ENCODE data around the gene HOXB7.

The HOXB7 gene

GRCh38 chr17:48633266-48633677 lies 22.5 kb upstream of the HOXB7 start:
- H3K4me1 ChIP-seq (ENCODE audit: control insufficient read depth, insufficient read depth, low read length): no peaks in the 10 kb centered on the region
- H3K9ac ChIP-seq (ENCODE audit: low read depth, low read length): no peak overlapping the region

GRCh38 chr17:48632579-48633265 lies 21.9 kb upstream of the HOXB7 start:
- H3K4me1 ChIP-seq (ENCODE audit: control insufficient read depth, insufficient read depth, low read length): no peaks in the 10 kb centered on the region
- no peak overlapping the region for H3K4me2 ChIP-seq (ENCODE audit: low read length)
- peaks cover 97% of the 10 kb centered on the region for H3K27me3 ChIP-seq (ENCODE audit: control insufficient read depth, insufficient read depth, low read length)
- H3K9ac ChIP-seq (ENCODE audit: low read depth, low read length): no peak overlapping the region
- H3K4me3 ChIP-seq (ENCODE audit: low read length): no peak overlapping the region
- no peaks in the 10 kb centered on the region for H3K9me3 ChIP-seq (replicated peaks; ENCODE audit: low read length)
- H3K36me3 ChIP-seq (ENCODE audit: insufficient read depth, low read length): no peaks in the 10 kb centered on the region

More at GRCh38 chr17:48633266-48633677, 22.5 kb upstream of the HOXB7 start:
- Histone ChIP-seq H3K4me3 (ENCODE audit: low read length) (no peak overlapping the region), H3K4me2 (ENCODE audit: low read length) (no peak overlapping the region), H3K27me3 (ENCODE audit: control insufficient read depth, insufficient read depth, low read length) (peaks cover 97% of the 10 kb centered on the region), H3K9me3 (replicated peaks; ENCODE audit: low read length) (no peaks in the 10 kb centered on the region), H3K36me3 (ENCODE audit: insufficient read depth, low read length) (no peaks in the 10 kb centered on the region)

- no peaks in the 10 kb centered on the region for H3K9me3 ChIP-seq (replicated peaks; ENCODE audit: low read length)
- no peak overlapping the region for H3K4me2 ChIP-seq (ENCODE audit: low read length)
- no peaks in the 10 kb centered on the region for H3K36me3 ChIP-seq (ENCODE audit: insufficient read depth, low read length)
- H3K4me3 ChIP-seq (ENCODE audit: low read length): no peak overlapping the region
- H3K9ac ChIP-seq (ENCODE audit: low read depth, low read length): no peak overlapping the region
- peaks cover 97% of the 10 kb centered on the region for H3K27me3 ChIP-seq (ENCODE audit: control insufficient read depth, insufficient read depth, low read length)
- H3K4me1 ChIP-seq (ENCODE audit: control insufficient read depth, insufficient read depth, low read length): no peaks in the 10 kb centered on the region
These were observed 21.1 kb upstream of the HOXB7 start for GRCh38 chr17:48631693-48632578.

GRCh38 chr17:48630925-48631692 lies 20.3 kb upstream of the HOXB7 start:
- Histone ChIP-seq H3K9ac (ENCODE audit: low read depth, low read length) (no peak overlapping the region), H3K4me2 (ENCODE audit: low read length) (no peak overlapping the region), H3K4me1 (ENCODE audit: control insufficient read depth, insufficient read depth, low read length) (peaks cover 3% of the 10 kb centered on the region), H3K27me3 (ENCODE audit: control insufficient read depth, insufficient read depth, low read length) (peaks cover 96% of the 10 kb centered on the region), H3K36me3 (ENCODE audit: insufficient read depth, low read length) (no peaks in the 10 kb centered on the region), H3K4me3 (ENCODE audit: low read length) (no peak overlapping the region), H3K9me3 (replicated peaks; ENCODE audit: low read length) (no peaks in the 10 kb centered on the region)

- no peak overlapping the region for H3K4me2 ChIP-seq (ENCODE audit: low read length)
- no peak overlapping the region for H3K4me3 ChIP-seq (ENCODE audit: low read length)
- no peaks in the 10 kb centered on the region for H3K36me3 ChIP-seq (ENCODE audit: insufficient read depth, low read length)
- no peaks in the 10 kb centered on the region for H3K9me3 ChIP-seq (replicated peaks; ENCODE audit: low read length)
- H3K9ac ChIP-seq (ENCODE audit: low read depth, low read length): no peak overlapping the region
- peaks cover 11% of the 10 kb centered on the region for H3K4me1 ChIP-seq (ENCODE audit: control insufficient read depth, insufficient read depth, low read length)
- H3K27me3 ChIP-seq (ENCODE audit: control insufficient read depth, insufficient read depth, low read length): peaks cover 96% of the 10 kb centered on the region
These were observed 19.4 kb upstream of the HOXB7 start for GRCh38 chr17:48630009-48630924.

DNA sequence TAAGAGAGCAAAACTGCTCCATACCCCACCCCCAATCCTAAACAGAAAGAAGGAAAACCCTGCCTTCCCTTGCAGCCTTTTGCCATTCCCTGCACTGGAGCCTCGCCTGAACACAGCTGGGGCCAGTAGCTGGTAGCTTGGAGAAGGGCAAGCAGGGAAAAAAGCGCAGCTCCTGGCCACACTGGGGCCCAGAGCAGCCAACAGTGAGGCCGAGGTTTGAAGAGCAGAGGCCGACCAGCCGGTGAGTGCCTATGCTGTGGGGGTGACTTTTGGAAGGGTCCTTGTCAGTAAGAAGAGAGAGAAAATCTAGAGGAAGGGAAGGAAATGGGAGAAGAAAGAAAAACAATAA lies 18.6 kb upstream of the HOXB7 start:
- no peaks in the 10 kb centered on the region for H3K9me3 ChIP-seq (replicated peaks; ENCODE audit: low read length)
- H3K36me3 ChIP-seq (ENCODE audit: insufficient read depth, low read length): no peaks in the 10 kb centered on the region
- H3K4me3 ChIP-seq (ENCODE audit: low read length): no peak overlapping the region
- peaks cover 16% of the 10 kb centered on the region for H3K4me1 ChIP-seq (ENCODE audit: control insufficient read depth, insufficient read depth, low read length)
- no peak overlapping the region for H3K4me2 ChIP-seq (ENCODE audit: low read length)
- H3K9ac ChIP-seq (ENCODE audit: low read depth, low read length): no peak overlapping the region
- H3K27me3 ChIP-seq (ENCODE audit: control insufficient read depth, insufficient read depth, low read length): peaks cover 96% of the 10 kb centered on the region

DNA sequence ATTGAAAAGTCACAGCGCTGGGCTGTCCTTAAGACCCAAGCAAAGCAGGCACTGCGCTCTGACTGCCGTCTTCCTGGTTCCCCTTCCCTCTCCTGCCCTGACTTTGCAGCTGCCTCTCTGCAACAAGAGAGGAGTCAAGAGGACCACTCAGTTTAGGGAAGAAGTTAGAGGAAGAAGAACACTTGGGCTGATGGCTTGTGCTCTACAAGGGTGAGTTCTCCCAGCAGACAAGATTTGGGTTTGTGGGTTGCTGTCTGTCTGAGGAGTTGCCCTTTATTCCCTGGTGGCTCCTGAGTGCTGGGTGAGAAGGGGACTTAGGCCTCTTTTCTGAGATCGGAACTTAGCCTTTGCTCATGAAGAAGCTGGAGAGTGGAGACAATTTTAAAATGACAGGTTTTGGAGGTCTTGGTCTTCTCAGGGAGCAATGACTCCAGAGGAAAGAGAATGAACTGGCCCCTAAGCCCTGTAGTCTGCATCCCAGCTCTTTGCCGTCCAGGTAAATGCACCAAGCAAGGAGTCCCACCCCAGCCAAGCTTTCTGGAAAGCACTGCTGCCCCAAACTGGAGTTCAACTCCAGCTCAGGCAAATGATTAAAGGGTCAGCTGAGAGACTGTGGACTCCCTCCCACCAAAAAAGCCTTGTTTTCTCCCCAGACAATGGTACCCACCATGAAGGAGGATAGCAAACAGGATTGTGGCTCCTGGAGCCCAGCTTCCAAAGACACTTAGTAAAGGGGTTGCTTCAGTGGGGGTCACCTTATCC lies 18.0 kb upstream of the HOXB7 start:
- Histone ChIP-seq H3K36me3 (ENCODE audit: insufficient read depth, low read length) (no peaks in the 10 kb centered on the region), H3K9ac (ENCODE audit: low read depth, low read length) (no peak overlapping the region), H3K27me3 (ENCODE audit: control insufficient read depth, insufficient read depth, low read length) (peaks cover 99% of the 10 kb centered on the region), H3K9me3 (replicated peaks; ENCODE audit: low read length) (no peaks in the 10 kb centered on the region), H3K4me2 (ENCODE audit: low read length) (no peak overlapping the region), H3K4me1 (ENCODE audit: control insufficient read depth, insufficient read depth, low read length) (peaks cover 16% of the 10 kb centered on the region), H3K4me3 (ENCODE audit: low read length) (no peak overlapping the region)

- Histone ChIP-seq H3K9ac (ENCODE audit: low read depth, low read length) (no peak overlapping the region), H3K4me1 (ENCODE audit: control insufficient read depth, insufficient read depth, low read length) (peaks cover 16% of the 10 kb centered on the region), H3K4me2 (ENCODE audit: low read length) (no peak overlapping the region), H3K4me3 (ENCODE audit: low read length) (no peak overlapping the region), H3K9me3 (replicated peaks; ENCODE audit: low read length) (no peaks in the 10 kb centered on the region), H3K27me3 (ENCODE audit: control insufficient read depth, insufficient read depth, low read length) (peaks cover 99% of the 10 kb centered on the region), H3K36me3 (ENCODE audit: insufficient read depth, low read length) (no peaks in the 10 kb centered on the region)
These were observed 17.1 kb upstream of the HOXB7 start for GRCh38 chr17:48627623-48628521.

DNA sequence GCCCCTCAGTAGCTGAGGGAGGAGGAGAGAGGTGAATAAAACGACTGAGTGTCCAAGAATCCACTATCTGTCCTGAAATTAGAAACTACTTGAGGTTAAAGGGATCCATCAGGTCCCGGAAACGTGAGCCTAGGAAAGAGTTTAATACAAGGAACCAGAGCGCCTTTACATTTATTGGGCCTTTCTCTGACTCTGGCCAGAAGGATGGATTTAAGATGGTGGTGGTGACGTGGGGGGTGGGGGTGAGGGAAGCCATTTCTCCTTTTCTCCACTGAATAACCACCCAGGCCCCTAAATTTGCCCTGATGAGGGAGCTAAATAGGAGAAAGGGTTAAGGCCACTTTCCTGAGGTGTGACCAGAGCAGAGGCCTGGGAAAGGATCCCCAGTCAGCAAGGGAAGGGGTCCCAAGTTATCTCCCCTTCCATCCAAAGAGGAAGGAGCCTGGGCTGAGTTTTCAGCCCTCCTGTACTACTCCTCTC lies 16.3 kb upstream of the HOXB7 start:
- peaks cover 16% of the 10 kb centered on the region for H3K4me1 ChIP-seq (ENCODE audit: control insufficient read depth, insufficient read depth, low read length)
- peaks cover 99% of the 10 kb centered on the region for H3K27me3 ChIP-seq (ENCODE audit: control insufficient read depth, insufficient read depth, low read length)
- no peak overlapping the region for H3K9ac ChIP-seq (ENCODE audit: low read depth, low read length)
- no peaks in the 10 kb centered on the region for H3K9me3 ChIP-seq (replicated peaks; ENCODE audit: low read length)
- no peak overlapping the region for H3K4me3 ChIP-seq (ENCODE audit: low read length)
- no peak overlapping the region for H3K4me2 ChIP-seq (ENCODE audit: low read length)
- H3K36me3 ChIP-seq (ENCODE audit: insufficient read depth, low read length): no peaks in the 10 kb centered on the region
